ENCODE results near the gene FAM221B. TPM values are rescaled to one million over a fixed set of nuclear protein-coding genes. Genes with fewer than 3 reads are reported as not detected.

Gene FAM221B
- total and polyA plus RNA-seq, 9 of the 15 experiments (the other 6 are each of a cell fraction or from before 2014, with no cell fraction given) = 0.01 TPM; not detected in 8

- Histone ChIP-seq H3K9me1 (ENCODE audit: control insufficient read depth, insufficient read depth, low read length) (no peaks in the 10 kb centered on the region), H3K4me3 (no peak overlapping the region), H3K27me3 (ENCODE audit: control insufficient read depth in 2 of 2, insufficient read depth in 2 of 2, low read length in 2 of 2) (no peaks in the 10 kb centered on the region), H3K4me1 (replicated peaks in 1 of 2; ENCODE audit: control insufficient read depth in 2 of 2, insufficient read depth in 2 of 2, low read length in 2 of 2) (no peaks in the 10 kb centered on the region), H3K79me2 (ENCODE audit: control insufficient read depth, insufficient read depth, low read length) (no peaks in the 10 kb centered on the region), H4K20me1 (replicated peaks; ENCODE audit: control insufficient read depth, insufficient read depth, low read length) (no peaks in the 10 kb centered on the region), H3K9ac (ENCODE audit: insufficient read depth in 1 of 2, low read depth in 2 of 2, low read length in 2 of 2) (no peak overlapping the region), H3K9me3 (replicated peaks; ENCODE audit: control insufficient read depth, insufficient read depth, low read depth, low read length) (no peaks in the 10 kb centered on the region), H3K4me2 (ENCODE audit: insufficient read depth, low read length) (no peak overlapping the region), H3K27ac (ENCODE audit: extremely low read depth, low read depth, low read length) (no peak overlapping the region), H3K36me3 (ENCODE audit: control insufficient read depth, insufficient read depth, low read length) (peaks cover 22% of the 10 kb centered on the region; the same call in 2 of the 3 replicates), H2AFZ (ENCODE audit: low read depth, low read length) (no peak overlapping the region)
- no peak for TF ChIP-seq TSHZ1 (CRISPR knock-in tag; IDR thresholded peaks at IDR 0.05)
- TF ChIP-seq HIVEP1 (CRISPR knock-in tag; IDR thresholded peaks at IDR 0.05) = no peak
- no peak for TF ChIP-seq ZNF395 (CRISPR knock-in tag; IDR thresholded peaks at IDR 0.05)
- TF ChIP-seq HES1 (IDR thresholded peaks at IDR 0.05; ENCODE audit: low read depth) = no peak
- no peak for TF ChIP-seq ZNF143 (CRISPR knock-in tag; IDR thresholded peaks at IDR 0.05)
- peak; percentile 63 for TF ChIP-seq ZNF146 (CRISPR knock-in tag; IDR thresholded peaks at IDR 0.05; ENCODE audit: unreplicated experiment)
- no peak for TF ChIP-seq CEBPG (CRISPR knock-in tag; IDR thresholded peaks at IDR 0.05)
- no peak for TF ChIP-seq CEBPG (tag; conservative IDR thresholded peaks at IDR 0.05 in 1 of 2, IDR thresholded peaks at IDR 0.05 in 1 of 2)
- TF ChIP-seq ELK3 (CRISPR knock-in tag; IDR thresholded peaks at IDR 0.05) = no peak
- TF ChIP-seq POLR2AphosphoS5 (IDR thresholded peaks at IDR 0.05; ENCODE audit: control insufficient read depth, insufficient read depth, low read depth, low read length) = no peak
- no peak for TF ChIP-seq DIDO1 (tag; IDR thresholded peaks at IDR 0.05; ENCODE audit: low read depth)
- no peak for TF ChIP-seq U2AF2 (optimal IDR thresholded peaks at IDR 0.05; ENCODE audit: low read depth, low read length)
- no peak for TF ChIP-seq GTF2B (IDR thresholded peaks at IDR 0.05; ENCODE audit: extremely low read depth, insufficient read length)
- peak; percentile 44 for TF ChIP-seq RBM25 (IDR thresholded peaks at IDR 0.05; ENCODE audit: low read depth, low read length, severe bottlenecking)
- TF ChIP-seq NR2C1 (IDR thresholded peaks at IDR 0.05) = no peak
- no peak for TF ChIP-seq NR2C1 (tag; IDR thresholded peaks at IDR 0.05)
- no peak for ATAC-seq
- POLR2A ChIA-PET = no interaction called here
- CTCF ChIA-PET (ENCODE audit: low intra/inter-chr PET ratio) = no interaction called here
- peak; percentile 11 for FAIRE-seq
- no TSS peak for BruUV-seq (replicated peaks)
- in situ Hi-C loops (cut with MboI) = no loop called here
- no peak for DNase-seq (ENCODE audit: extremely low read depth in 1 of 4, low spot score in 3 of 4)
- intact Hi-C loops (cut with micrococcal nuclease) = no loop called here
Measured at GRCh38 chr9:35783418-35783817, 45.1 kb downstream of the FAM221B start.

Data from K562 (cell line).